ENCODE results near the gene COL7A1. TPM values are rescaled to one million over a fixed set of nuclear protein-coding genes. Genes with fewer than 3 reads are reported as not detected.

COL7A1 gene
- total RNA-seq, 3 donors from 2014 or later (not counting 1 experiment from before 2014, with no cell fraction given): 0.54 to 1.7 (median 1.4) TPM

DNA sequence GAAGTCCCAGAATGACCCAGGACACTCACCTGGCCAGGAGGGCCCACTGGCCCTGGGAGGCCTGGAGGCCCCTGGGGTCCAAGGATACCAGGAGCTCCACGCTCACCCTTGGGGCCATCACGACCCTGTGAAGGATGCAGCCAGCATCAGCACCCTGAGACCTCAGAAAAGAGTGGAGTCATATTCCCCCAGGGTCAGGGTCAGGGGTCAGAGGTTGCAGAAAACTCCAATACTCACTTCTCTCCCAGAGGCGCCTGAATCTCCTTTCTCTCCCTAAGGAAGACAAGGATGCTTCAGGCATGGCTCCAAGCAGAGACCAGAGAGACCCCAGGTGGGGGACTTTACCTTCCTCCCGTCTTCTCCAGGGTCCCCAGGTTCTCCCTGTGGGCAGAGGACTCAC is 18.5 kb downstream of the COL7A1 start:
- Histone ChIP-seq H3K9me3 (ENCODE audit: control insufficient read depth, insufficient read depth, low read length) (no peaks in the 10 kb centered on the region), H3K27me3 (ENCODE audit: control insufficient read depth, insufficient read depth, low read length) (no peaks in the 10 kb centered on the region), H3K27ac (ENCODE audit: low read length) (no peak overlapping the region), H3K4me1 (ENCODE audit: control insufficient read depth, insufficient read depth, low read length) (no peaks in the 10 kb centered on the region), H3K36me3 (ENCODE audit: control insufficient read depth, insufficient read depth, low read length) (no peaks in the 10 kb centered on the region), H3K4me3 (ENCODE audit: low read length) (no peak overlapping the region)
- H3K27ac Mint-ChIP-seq: no peak overlapping the region
- H3K9me3 Mint-ChIP-seq: no peaks in the 10 kb centered on the region
- TF ChIP-seq, protein P1, sequence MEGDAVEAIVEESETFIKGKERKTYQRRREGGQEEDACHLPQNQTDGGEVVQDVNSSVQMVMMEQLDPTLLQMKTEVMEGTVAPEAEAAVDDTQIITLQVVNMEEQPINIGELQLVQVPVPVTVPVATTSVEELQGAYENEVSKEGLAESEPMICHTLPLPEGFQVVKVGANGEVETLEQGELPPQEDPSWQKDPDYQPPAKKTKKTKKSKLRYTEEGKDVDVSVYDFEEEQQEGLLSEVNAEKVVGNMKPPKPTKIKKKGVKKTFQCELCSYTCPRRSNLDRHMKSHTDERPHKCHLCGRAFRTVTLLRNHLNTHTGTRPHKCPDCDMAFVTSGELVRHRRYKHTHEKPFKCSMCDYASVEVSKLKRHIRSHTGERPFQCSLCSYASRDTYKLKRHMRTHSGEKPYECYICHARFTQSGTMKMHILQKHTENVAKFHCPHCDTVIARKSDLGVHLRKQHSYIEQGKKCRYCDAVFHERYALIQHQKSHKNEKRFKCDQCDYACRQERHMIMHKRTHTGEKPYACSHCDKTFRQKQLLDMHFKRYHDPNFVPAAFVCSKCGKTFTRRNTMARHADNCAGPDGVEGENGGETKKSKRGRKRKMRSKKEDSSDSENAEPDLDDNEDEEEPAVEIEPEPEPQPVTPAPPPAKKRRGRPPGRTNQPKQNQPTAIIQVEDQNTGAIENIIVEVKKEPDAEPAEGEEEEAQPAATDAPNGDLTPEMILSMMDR (IDR thresholded peaks at IDR 0.05): no peak
- H3K27me3 Mint-ChIP-seq (ENCODE audit: low read depth in 2 of 2): no peaks in the 10 kb centered on the region
- DNase-seq (no peak), ATAC-seq (no peak)
- H3K4me1 Mint-ChIP-seq: no peaks in the 10 kb centered on the region
- H3K4me3 Mint-ChIP-seq: no peak overlapping the region
- 81% methylated on average over 4 of the region's 4 CpGs for WGBS (ENCODE audit: insufficient coverage)
- no peaks in the 10 kb centered on the region for H3K36me3 Mint-ChIP-seq
- intact Hi-C loops (cut with micrococcal nuclease): no loop called here

- no peaks in the 10 kb centered on the region for H3K9me3 Mint-ChIP-seq
- intact Hi-C loops (cut with micrococcal nuclease): no loop called here
- Histone ChIP-seq H3K27me3 (ENCODE audit: control insufficient read depth, insufficient read depth, low read length) (no peaks in the 10 kb centered on the region), H3K4me1 (ENCODE audit: control insufficient read depth, insufficient read depth, low read length) (no peaks in the 10 kb centered on the region), H3K36me3 (ENCODE audit: control insufficient read depth, insufficient read depth, low read length) (no peaks in the 10 kb centered on the region), H3K9me3 (ENCODE audit: control insufficient read depth, insufficient read depth, low read length) (no peaks in the 10 kb centered on the region), H3K27ac (ENCODE audit: low read length) (no peak overlapping the region), H3K4me3 (ENCODE audit: low read length) (no peak overlapping the region)
- no peaks in the 10 kb centered on the region for H3K4me1 Mint-ChIP-seq
- H3K36me3 Mint-ChIP-seq: no peaks in the 10 kb centered on the region
- DNase-seq: no peak
- no peak overlapping the region for H3K27ac Mint-ChIP-seq
- no peak overlapping the region for H3K4me3 Mint-ChIP-seq
- ATAC-seq: no peak
- no peaks in the 10 kb centered on the region for H3K27me3 Mint-ChIP-seq (ENCODE audit: low read depth in 2 of 2)
- TF ChIP-seq, protein P1 (IDR thresholded peaks at IDR 0.05): no peak
- WGBS (ENCODE audit: insufficient coverage): 86% methylated on average over 17 of the region's 17 CpGs
These were observed 19.8 kb downstream of the COL7A1 start for GRCh38 chr3:48575366-48575765.

- TF ChIP-seq, protein P1 (IDR thresholded peaks at IDR 0.05): no peak
These were observed 21.1 kb downstream of the COL7A1 start for GRCh38 chr3:48573973-48574585.

DNA sequence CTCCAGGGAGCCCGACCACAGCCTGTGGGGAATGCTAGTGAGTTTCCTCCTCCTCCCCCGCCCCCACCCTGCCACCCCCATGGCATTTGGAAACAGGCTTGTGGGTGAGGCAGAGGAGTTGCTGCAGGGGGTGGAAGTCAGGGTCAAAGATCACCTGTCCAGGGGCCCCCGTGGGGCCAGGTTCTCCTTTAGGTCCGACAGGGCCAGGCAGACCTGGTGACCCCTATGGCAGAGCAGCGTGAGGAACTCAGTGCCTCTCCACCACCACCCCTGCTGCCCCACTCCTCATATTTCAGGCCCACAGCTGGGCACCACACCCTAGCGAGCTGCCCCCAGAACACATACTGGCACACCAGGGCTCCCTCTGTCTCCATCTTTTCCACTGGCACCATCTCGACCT is 22.6 kb downstream of the COL7A1 start:
- intact Hi-C loops (cut with micrococcal nuclease): no loop called here
- Mint-ChIP-seq H3K9me3 (no peaks in the 10 kb centered on the region), H3K4me1 (no peaks in the 10 kb centered on the region), H3K27ac (no peak overlapping the region), H3K27me3 (ENCODE audit: low read depth in 2 of 2) (no peaks in the 10 kb centered on the region), H3K4me3 (no peak overlapping the region), H3K36me3 (no peaks in the 10 kb centered on the region)
- Histone ChIP-seq H3K9me3 (ENCODE audit: control insufficient read depth, insufficient read depth, low read length) (no peaks in the 10 kb centered on the region), H3K27ac (ENCODE audit: low read length) (no peak overlapping the region), H3K27me3 (ENCODE audit: control insufficient read depth, insufficient read depth, low read length) (no peaks in the 10 kb centered on the region), H3K4me3 (ENCODE audit: low read length) (no peak overlapping the region), H3K4me1 (ENCODE audit: control insufficient read depth, insufficient read depth, low read length) (no peaks in the 10 kb centered on the region), H3K36me3 (ENCODE audit: control insufficient read depth, insufficient read depth, low read length) (no peaks in the 10 kb centered on the region)
- 90% methylated on average over 5 of the region's 7 CpGs for WGBS (ENCODE audit: insufficient coverage)
- ATAC-seq (no peak), DNase-seq (no peak)
- TF ChIP-seq, protein P1 (IDR thresholded peaks at IDR 0.05): no peak

More at GRCh38 chr3:48573973-48574585, 21.1 kb downstream of the COL7A1 start:
- H3K27me3 Mint-ChIP-seq (ENCODE audit: low read depth in 2 of 2): no peaks in the 10 kb centered on the region
- Histone ChIP-seq H3K9me3 (ENCODE audit: control insufficient read depth, insufficient read depth, low read length) (no peaks in the 10 kb centered on the region), H3K4me3 (ENCODE audit: low read length) (no peak overlapping the region), H3K36me3 (ENCODE audit: control insufficient read depth, insufficient read depth, low read length) (no peaks in the 10 kb centered on the region), H3K27me3 (ENCODE audit: control insufficient read depth, insufficient read depth, low read length) (no peaks in the 10 kb centered on the region), H3K4me1 (ENCODE audit: control insufficient read depth, insufficient read depth, low read length) (no peaks in the 10 kb centered on the region), H3K27ac (ENCODE audit: low read length) (no peak overlapping the region)
- no peak overlapping the region for H3K4me3 Mint-ChIP-seq
- no peaks in the 10 kb centered on the region for H3K4me1 Mint-ChIP-seq
- ATAC-seq (no peak), DNase-seq (no peak)
- H3K36me3 Mint-ChIP-seq: no peaks in the 10 kb centered on the region
- WGBS (ENCODE audit: insufficient coverage): 93% methylated on average over 10 of the region's 10 CpGs
- no peak overlapping the region for H3K27ac Mint-ChIP-seq
- no peaks in the 10 kb centered on the region for H3K9me3 Mint-ChIP-seq
- intact Hi-C loops (cut with micrococcal nuclease): no loop called here

Data from natural killer cell (primary cell).